Activated CD4-positive, alpha-beta T cell treated with anti-CD3 and anti-CD28 coated beads, Interleukin-2, amount 10 ng/mL, durations not matched to agents 24 days and 14 days (primary cell): ENCODE data around the gene PRKCE. TPM values are rescaled to one million over a fixed set of nuclear protein-coding genes. Genes with fewer than 3 reads are reported as not detected.

Experiments used
- DNase-seq: peaks from one replicate; pipeline ENCODE4 v3.0.0; 2022
- H3K27ac Mint-ChIP-seq: one replicate; pipeline ENCODE4 v1.8.0; 2022; ENCODE audit warnings: mild to moderate bottlenecking, mixed read lengths
- H3K27me3 Mint-ChIP-seq: one replicate; pipeline ENCODE4 v1.8.0; 2022; ENCODE audit warnings: mixed read lengths
- H3K36me3 Mint-ChIP-seq: one replicate; pipeline ENCODE4 v1.8.0; 2022; ENCODE audit warnings: low read depth, mild to moderate bottlenecking, mixed read lengths
- H3K4me1 Mint-ChIP-seq: one replicate; pipeline ENCODE4 v1.8.0; 2021; ENCODE audit warnings: mixed read lengths
- H3K4me3 Mint-ChIP-seq: one replicate; pipeline ENCODE4 v1.8.0; 2022; ENCODE audit warnings: mild to moderate bottlenecking, moderate library complexity, mixed read lengths
- H3K9me3 Mint-ChIP-seq: one replicate; pipeline ENCODE4 v1.8.0; 2021; ENCODE audit warnings: mixed read lengths
- intact Hi-C: fragments of 100-400 bp; cut with micrococcal nuclease; formaldehyde crosslinking; loops from one replicate; pipeline ENCODE4 v1.15.1; 2023
- total RNA-seq: library from RNA; stranded (reverse); gene quantifications from 2 replicates; pipeline ENCODE4 v1.2.3, GENCODE V29; 2022

PRKCE gene
- total RNA-seq, 1 donor from 2014 or later = 13.5 TPM

- intact Hi-C loops = no loop called here
- H3K27ac Mint-ChIP-seq = no peak overlapping the region
- peaks cover 6% of the 10 kb centered on the region for H3K4me1 Mint-ChIP-seq
- H3K36me3 Mint-ChIP-seq = no peaks in the 10 kb centered on the region
- DNase-seq = no peak
- no peaks in the 10 kb centered on the region for H3K9me3 Mint-ChIP-seq
- H3K27me3 Mint-ChIP-seq = no peaks in the 10 kb centered on the region
- H3K4me3 Mint-ChIP-seq = no peak overlapping the region
Measured at GRCh38 chr2:45721150-45721549, 69.7 kb downstream of the PRKCE start.

GRCh38 chr2:45722477-45722876, 71.0 kb downstream of the PRKCE start:
- no peak overlapping the region for H3K4me3 Mint-ChIP-seq
- H3K27me3 Mint-ChIP-seq = no peaks in the 10 kb centered on the region
- DNase-seq = no peak
- no peaks in the 10 kb centered on the region for H3K36me3 Mint-ChIP-seq
- peaks cover 6% of the 10 kb centered on the region for H3K4me1 Mint-ChIP-seq
- no peaks in the 10 kb centered on the region for H3K9me3 Mint-ChIP-seq
- no peak overlapping the region for H3K27ac Mint-ChIP-seq
- intact Hi-C loops = no loop called here

- intact Hi-C loops = no loop called here
- Mint-ChIP-seq H3K4me3 (no peak overlapping the region), H3K27me3 (no peaks in the 10 kb centered on the region), H3K9me3 (no peaks in the 10 kb centered on the region), H3K4me1 (peaks cover 6% of the 10 kb centered on the region), H3K27ac (no peak overlapping the region), H3K36me3 (no peaks in the 10 kb centered on the region)
- DNase-seq = no peak
Measured at GRCh38 chr2:45723857-45724256, 72.4 kb downstream of the PRKCE start.

GRCh38 chr2:45724335-45724734, 72.9 kb downstream of the PRKCE start:
- Mint-ChIP-seq H3K4me3 (no peak overlapping the region), H3K36me3 (no peaks in the 10 kb centered on the region), H3K27ac (no peak overlapping the region), H3K27me3 (no peaks in the 10 kb centered on the region), H3K4me1 (peaks cover 6% of the 10 kb centered on the region), H3K9me3 (no peaks in the 10 kb centered on the region)
- intact Hi-C loops = no loop called here
- DNase-seq = no peak

- no peak overlapping the region for H3K4me3 Mint-ChIP-seq
- H3K27me3 Mint-ChIP-seq = no peaks in the 10 kb centered on the region
- H3K4me1 Mint-ChIP-seq = peaks cover 6% of the 10 kb centered on the region
- H3K27ac Mint-ChIP-seq = no peak overlapping the region
- no peaks in the 10 kb centered on the region for H3K9me3 Mint-ChIP-seq
- intact Hi-C loops = no loop called here
- no peaks in the 10 kb centered on the region for H3K36me3 Mint-ChIP-seq
- DNase-seq = no peak
Measured at GRCh38 chr2:45725731-45726130, 74.3 kb downstream of the PRKCE start.

GRCh38 chr2:45726188-45726587, 74.7 kb downstream of the PRKCE start:
- Mint-ChIP-seq H3K4me3 (no peak overlapping the region), H3K36me3 (no peaks in the 10 kb centered on the region), H3K27me3 (no peaks in the 10 kb centered on the region), H3K27ac (no peak overlapping the region), H3K9me3 (no peaks in the 10 kb centered on the region), H3K4me1 (peaks cover 6% of the 10 kb centered on the region)
- intact Hi-C loops = no loop called here
- DNase-seq = no peak

- H3K27me3 Mint-ChIP-seq = no peaks in the 10 kb centered on the region
- H3K36me3 Mint-ChIP-seq = no peaks in the 10 kb centered on the region
- no peak overlapping the region for H3K27ac Mint-ChIP-seq
- H3K4me1 Mint-ChIP-seq = peaks cover 6% of the 10 kb centered on the region
- no peak overlapping the region for H3K4me3 Mint-ChIP-seq
- intact Hi-C loops = no loop called here
- no peaks in the 10 kb centered on the region for H3K9me3 Mint-ChIP-seq
- DNase-seq = no peak
Measured at GRCh38 chr2:45728458-45728942, 77.0 kb downstream of the PRKCE start.

- no peak for DNase-seq
- intact Hi-C loops = no loop called here
- Mint-ChIP-seq H3K27ac (no peak overlapping the region), H3K9me3 (no peaks in the 10 kb centered on the region), H3K4me3 (no peak overlapping the region), H3K36me3 (no peaks in the 10 kb centered on the region), H3K27me3 (no peaks in the 10 kb centered on the region), H3K4me1 (no peaks in the 10 kb centered on the region)
Measured at GRCh38 chr2:45729753-45730512, 78.5 kb downstream of the PRKCE start.

- Mint-ChIP-seq H3K4me3 (no peak overlapping the region), H3K36me3 (no peaks in the 10 kb centered on the region), H3K9me3 (no peaks in the 10 kb centered on the region), H3K4me1 (no peaks in the 10 kb centered on the region), H3K27me3 (no peaks in the 10 kb centered on the region), H3K27ac (no peak overlapping the region)
- intact Hi-C loops = no loop called here
- DNase-seq = no peak
Measured at GRCh38 chr2:45731141-45731540, 79.7 kb downstream of the PRKCE start.

GRCh38 chr2:45732436-45732835, 81.0 kb downstream of the PRKCE start:
- Mint-ChIP-seq H3K9me3 (no peaks in the 10 kb centered on the region), H3K27me3 (no peaks in the 10 kb centered on the region), H3K36me3 (no peaks in the 10 kb centered on the region), H3K4me3 (no peak overlapping the region), H3K4me1 (no peaks in the 10 kb centered on the region), H3K27ac (no peak overlapping the region)
- no peak for DNase-seq
- intact Hi-C loops = no loop called here

- Mint-ChIP-seq H3K4me3 (no peak overlapping the region), H3K4me1 (no peaks in the 10 kb centered on the region), H3K9me3 (no peaks in the 10 kb centered on the region), H3K27ac (no peak overlapping the region), H3K36me3 (no peaks in the 10 kb centered on the region), H3K27me3 (no peaks in the 10 kb centered on the region)
- intact Hi-C loops = no loop called here
- DNase-seq = no peak
Measured at GRCh38 chr2:45732946-45733345, 81.5 kb downstream of the PRKCE start.

- intact Hi-C loops = no loop called here
- no peak for DNase-seq
- H3K27me3 Mint-ChIP-seq = no peaks in the 10 kb centered on the region
Measured at GRCh38 chr2:45734336-45734735, 82.9 kb downstream of the PRKCE start.

GRCh38 chr2:45734952-45735351, 83.5 kb downstream of the PRKCE start:
- Mint-ChIP-seq H3K4me1 (no peaks in the 10 kb centered on the region), H3K36me3 (no peaks in the 10 kb centered on the region), H3K27ac (no peak overlapping the region), H3K9me3 (no peaks in the 10 kb centered on the region), H3K4me3 (no peak overlapping the region), H3K27me3 (no peaks in the 10 kb centered on the region)
- intact Hi-C loops = no loop called here
- no peak for DNase-seq

More at GRCh38 chr2:45734336-45734735, 82.9 kb downstream of the PRKCE start:
- no peaks in the 10 kb centered on the region for H3K4me1 Mint-ChIP-seq
- no peak overlapping the region for H3K4me3 Mint-ChIP-seq
- H3K9me3 Mint-ChIP-seq = no peaks in the 10 kb centered on the region
- H3K27ac Mint-ChIP-seq = no peak overlapping the region
- no peaks in the 10 kb centered on the region for H3K36me3 Mint-ChIP-seq

GRCh38 chr2:45736757-45737704, 85.6 kb downstream of the PRKCE start:
- intact Hi-C loops = no loop called here
- Mint-ChIP-seq H3K4me3 (no peak overlapping the region), H3K27me3 (peaks cover 2% of the 10 kb centered on the region), H3K4me1 (no peaks in the 10 kb centered on the region), H3K36me3 (no peaks in the 10 kb centered on the region), H3K9me3 (no peaks in the 10 kb centered on the region), H3K27ac (no peak overlapping the region)
- no peak for DNase-seq
